Stimulated activated CD4-positive, alpha-beta T cell treated with anti-CD3 and anti-CD28 coated beads, Interleukin-1b, Interleukin-23, amount 100 ng/mL, for 24 hours (primary cell): ENCODE measurements around the gene COX8A.

Source experiments
- DNase-seq, 4 experiments: peaks; one replicate each; pipeline ENCODE4 v3.0.0-alpha.2; 2020; ENCODE audit warnings: low read depth in 4 of 4, low spot score in 1 of 4

Gene COX8A

GRCh38 chr11:64001484-64002420 is 27.3 kb downstream of the COX8A start:
- DNase-seq = no peak

- no peak for DNase-seq
These were observed 29.6 kb downstream of the COX8A start for GRCh38 chr11:64003807-64004589.

DNA sequence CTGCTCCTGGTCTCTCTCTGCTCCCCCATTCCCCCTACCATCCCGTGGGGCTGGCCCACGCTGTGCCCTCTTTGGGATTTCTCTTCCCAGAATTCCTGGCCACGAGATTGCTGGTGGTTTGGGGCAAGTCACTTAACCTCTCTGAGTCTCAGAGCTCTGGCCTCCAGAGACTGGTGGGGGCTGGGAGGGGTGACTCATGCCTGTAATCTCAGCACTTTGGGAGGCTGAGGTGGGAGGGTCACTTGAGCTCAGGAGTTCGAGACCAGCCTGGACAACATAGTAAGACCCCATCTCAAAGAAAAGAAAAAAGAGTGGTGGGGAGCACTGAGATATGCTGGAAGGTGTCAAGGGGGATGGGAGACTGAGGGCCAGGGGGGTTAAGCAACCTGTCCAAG is 30.2 kb downstream of the COX8A start:
- no peak for DNase-seq

- no peak for DNase-seq
These were observed 31.3 kb downstream of the COX8A start for GRCh38 chr11:64005691-64006090.

DNA sequence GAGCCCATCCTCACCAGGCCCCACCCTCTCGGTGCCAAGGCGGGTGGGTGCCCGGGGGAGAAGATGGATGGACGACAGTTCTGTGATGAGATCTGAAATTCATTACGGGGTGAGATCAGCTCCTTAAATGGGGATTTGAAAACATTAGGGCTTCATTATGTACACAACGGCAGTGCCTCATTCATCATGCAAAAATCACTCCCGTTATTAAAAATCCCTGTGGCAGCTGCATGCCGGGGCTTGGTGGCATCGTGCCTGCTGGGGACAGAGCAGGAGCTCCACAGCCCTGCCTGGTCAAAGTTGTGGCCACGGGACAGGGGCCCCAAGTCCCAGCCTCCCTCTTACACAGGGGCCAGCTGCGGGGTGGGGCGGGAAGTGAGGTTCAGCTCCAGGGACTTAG is 32.0 kb downstream of the COX8A start:
- no peak for DNase-seq

GRCh38 chr11:64007160-64007628 is 32.8 kb downstream of the COX8A start:
- DNase-seq = no peak

DNA sequence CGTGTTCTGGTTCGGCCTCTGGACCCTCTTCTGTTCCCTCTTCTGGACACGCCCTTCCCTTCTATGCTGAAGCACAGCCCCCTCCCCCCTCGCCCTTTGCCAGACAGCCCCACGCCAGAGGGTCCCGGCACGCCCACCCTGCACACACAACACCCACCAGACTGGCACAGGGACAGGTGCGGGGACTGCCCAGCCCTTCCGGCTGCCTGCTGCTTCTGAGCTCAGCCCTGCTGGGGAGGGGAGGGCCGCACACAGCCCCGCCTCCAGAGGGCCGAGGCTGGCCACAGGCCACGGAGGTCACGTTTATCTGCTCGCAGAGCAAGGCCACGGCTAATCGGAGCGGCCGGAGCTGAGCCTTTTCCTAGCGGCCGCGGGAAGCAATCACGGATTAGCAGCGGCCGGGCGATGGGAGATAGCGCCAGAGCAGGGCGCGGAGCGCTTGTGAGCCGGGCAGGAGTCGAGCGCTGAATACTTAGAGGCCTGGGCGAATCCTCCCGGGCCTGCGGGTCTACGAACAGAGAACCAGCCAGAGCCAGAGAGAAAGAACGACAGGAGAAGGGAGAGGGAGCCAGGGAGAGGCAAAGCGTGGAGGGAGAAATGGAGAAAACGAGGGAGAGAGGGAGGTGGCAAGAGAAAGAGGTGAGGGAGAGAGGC is 33.3 kb downstream of the COX8A start:
- no peak for DNase-seq

- DNase-seq = no peak
These were observed 34.0 kb downstream of the COX8A start for GRCh38 chr11:64008283-64008913.

GRCh38 chr11:64008914-64009633 is 34.7 kb downstream of the COX8A start:
- no peak for DNase-seq

DNA sequence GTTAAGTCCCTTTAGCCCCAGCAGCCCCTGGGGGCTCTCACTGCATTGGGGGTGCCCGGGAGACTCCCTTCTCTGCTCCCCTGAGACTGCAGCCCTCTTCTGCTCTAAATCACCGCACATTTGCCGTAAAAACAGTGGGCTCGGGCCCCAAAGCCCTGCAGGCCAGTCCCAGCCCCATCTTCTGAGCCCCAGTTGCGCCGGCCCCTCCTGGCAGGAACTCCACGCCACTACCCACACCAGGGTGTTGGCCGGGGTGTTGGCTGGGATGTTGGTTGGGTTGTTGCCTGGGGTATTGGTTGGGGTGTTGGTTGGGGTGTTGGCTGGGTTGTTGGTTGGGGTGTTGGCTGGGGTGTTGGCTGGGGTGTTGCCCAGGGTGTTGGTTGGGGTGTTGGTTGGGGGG is 35.3 kb downstream of the COX8A start:
- no peak for DNase-seq

- DNase-seq = no peak
These were observed 36.4 kb downstream of the COX8A start for GRCh38 chr11:64010783-64011182.

DNA sequence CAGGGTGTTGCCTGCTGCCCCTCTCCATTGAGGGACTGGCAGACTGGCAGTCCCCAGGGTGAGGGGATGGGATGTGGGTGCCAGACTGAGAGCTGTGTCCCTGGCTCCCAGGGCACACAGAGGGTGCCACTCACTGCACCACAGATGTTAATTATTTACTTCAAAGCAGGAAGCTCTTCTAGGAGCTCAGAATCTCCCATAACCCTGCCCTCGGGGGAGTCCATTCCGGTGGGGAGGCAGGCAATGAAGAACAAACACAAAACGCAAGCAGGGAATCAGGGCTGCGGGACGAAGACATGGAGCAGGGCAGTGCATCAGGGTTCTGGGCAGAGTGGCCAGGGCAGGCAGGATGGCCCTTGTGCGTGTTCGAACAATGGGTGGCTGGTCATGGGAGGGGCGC is 37.0 kb downstream of the COX8A start:
- no peak for DNase-seq

DNA sequence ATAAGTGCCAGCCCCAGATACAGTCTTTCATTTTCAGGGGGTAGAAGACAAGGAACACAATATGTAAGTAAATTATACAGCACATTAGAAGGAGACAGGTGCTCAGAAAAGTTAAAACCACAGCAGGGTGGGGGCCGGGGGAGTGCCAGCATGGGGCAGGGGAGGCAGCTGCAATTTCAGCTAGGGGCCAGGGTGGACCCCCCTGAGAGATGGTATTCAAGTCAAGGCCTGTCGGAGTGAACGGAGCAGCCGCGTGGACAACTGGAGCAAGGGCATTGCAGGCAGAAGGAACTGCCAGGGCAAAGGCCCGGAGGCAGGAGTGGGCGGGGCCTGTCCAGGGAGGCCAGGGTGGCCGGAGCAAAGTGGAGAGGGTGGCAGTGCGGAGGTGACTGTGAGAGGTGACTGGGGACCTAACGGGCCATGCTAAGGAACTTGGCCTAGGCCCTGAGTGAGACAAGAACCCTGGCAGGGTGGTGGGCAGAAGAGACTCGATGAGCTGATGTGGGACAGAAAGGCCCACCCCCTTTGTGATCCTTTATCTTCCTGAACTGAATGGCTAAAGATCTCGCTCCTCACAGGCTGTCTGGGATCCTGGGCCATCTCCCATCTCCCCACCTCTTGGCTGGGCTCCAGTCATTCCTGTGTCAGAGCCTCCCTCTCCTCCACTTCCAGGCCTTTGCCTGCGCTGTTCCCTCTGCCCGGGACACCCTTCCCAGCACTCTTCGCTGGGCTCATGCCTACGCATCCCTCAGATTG is 38.9 kb downstream of the COX8A start:
- DNase-seq = no peak

DNA sequence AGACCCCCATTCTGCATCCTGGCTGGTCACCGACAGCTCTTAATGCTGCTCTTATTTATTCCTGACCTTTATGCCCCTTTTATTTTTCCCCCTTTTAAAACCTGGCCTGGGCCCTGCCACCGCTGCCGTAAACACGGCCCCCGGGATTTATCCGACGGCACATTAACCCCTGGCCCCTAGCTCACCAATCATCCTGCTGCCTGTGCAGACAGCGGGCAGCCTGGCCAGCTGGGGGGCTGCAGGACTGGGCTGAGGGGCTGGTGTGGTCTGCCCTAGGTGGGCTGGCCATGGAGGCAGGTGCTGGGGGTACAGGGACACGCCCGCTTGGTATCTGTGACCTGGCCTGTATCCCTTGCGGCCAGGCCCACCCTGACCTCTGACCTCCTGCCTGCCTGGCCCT is 39.9 kb downstream of the COX8A start:
- no peak for DNase-seq

- DNase-seq = no peak
These were observed 41.1 kb downstream of the COX8A start for GRCh38 chr11:64015510-64015909.

GRCh38 chr11:64015935-64016845 is 41.8 kb downstream of the COX8A start:
- DNase-seq = no peak

DNA sequence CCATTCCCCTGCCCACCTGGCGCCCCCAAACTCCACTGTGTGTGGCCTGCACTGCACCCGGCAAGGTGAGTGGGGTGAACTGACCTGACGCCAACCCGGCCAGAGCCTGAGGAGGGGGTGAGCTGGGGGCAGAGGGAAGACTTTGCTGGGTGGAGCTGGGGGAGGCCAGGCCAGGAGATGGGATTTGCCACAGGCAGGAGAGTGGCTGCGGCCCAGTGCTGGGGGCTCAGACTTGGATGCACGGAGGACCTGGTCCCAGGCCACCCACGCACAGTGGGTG is 43.5 kb downstream of the COX8A start:
- DNase-seq = no peak

- DNase-seq = no peak
These were observed 43.9 kb downstream of the COX8A start for GRCh38 chr11:64018310-64018709.
